GM18907 (cell line): ENCODE results near the gene ATP2B2.
"Not testable (repeated sequence)": the region's sequence is repeated elsewhere in the genome, so short reads cannot be mapped to it uniquely, and the experiment has no call there.

Experiments used
- ATAC-seq: cut with Tn5 transposase; IDR thresholded peaks from one replicate; pipeline ENCODE4 v1.9.1; 2021; ENCODE audit warnings: mild to moderate bottlenecking, moderate library complexity; ENCODE audit not compliant: unreplicated experiment

ATP2B2 gene

DNA sequence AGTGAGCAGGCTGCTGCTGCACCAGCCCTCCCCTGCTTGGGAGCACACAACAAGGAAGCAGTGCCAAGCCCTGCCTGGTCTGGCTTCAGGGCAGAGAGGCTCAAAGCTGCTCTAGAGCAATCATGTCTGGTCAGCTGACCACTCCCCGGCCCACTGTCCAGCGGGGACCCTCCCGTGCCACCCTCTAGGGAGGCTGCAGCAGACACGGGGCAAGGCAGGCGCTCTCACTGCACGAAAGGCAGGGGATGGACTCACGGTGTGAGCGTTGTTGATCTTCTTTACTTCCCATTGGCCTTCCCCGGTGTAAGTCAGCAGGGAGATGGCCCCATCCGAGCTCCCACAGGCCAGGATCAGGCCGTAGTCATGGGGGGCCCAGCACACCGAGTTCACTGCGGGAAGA is 193.7 kb downstream of the ATP2B2 start:
- ATAC-seq: no peak

DNA sequence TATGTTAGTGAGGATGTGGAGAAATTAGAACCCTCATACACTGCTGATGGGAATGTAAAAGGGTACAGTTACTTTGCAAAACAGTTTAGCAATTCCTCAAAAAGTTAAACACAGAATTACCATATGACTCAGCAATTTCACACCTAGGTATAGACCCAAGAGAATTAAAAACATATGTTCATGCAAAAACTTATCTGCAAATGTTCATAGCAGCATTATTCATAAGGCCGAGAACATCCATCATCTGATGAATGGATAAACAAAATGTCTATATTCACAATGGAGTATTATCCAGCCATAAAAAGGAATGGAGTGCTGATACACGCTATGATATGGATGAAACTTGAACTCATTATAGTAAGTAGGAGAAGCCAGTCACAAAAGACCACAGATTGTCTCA is 194.8 kb downstream of the ATP2B2 start:
- ATAC-seq: no peak

DNA sequence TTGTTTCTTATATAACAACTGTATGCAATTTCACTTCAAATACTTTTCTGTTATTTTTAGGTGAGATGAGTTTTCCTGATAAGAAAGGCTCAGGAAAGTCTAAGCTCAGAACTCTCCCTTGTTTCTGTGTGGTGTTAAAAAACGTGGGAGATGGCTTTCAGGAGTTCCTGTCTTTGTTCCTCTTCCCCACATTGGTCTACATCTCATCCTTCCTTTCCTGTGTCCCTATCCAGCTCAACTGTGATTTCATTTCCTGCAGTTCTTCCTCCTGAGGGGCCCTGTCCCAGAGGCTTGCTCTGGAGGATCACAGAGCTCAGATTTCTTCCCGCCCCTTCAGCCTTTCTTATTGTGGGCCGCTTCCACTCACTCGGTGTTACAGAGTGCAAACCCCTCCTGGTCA is 195.7 kb downstream of the ATP2B2 start:
- ATAC-seq: no peak

GRCh38 chr3:10308678-10309077 is 196.7 kb downstream of the ATP2B2 start:
- no peak for ATAC-seq

DNA sequence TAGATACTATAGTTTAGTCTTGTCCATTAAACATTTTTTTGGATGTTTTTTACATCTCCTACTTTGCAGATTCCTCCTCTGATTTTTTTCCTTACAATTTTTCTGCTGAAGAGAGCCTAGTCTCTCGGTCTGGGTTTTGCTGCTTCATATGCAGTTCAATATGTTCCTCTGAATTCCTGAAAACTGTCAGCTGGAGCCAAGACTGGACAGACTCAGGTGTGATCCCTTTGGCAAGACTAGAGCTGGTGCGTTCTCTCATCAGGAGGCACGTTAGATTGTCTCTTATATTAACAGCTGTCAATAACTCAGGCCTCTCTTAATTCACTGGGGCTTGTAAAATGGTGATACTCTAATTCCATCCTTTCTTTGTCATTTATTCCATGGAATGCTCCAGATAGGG is 199.2 kb downstream of the ATP2B2 start:
- no peak for ATAC-seq

GRCh38 chr3:10305331-10305902 is 200.0 kb downstream of the ATP2B2 start:
- ATAC-seq: no peak

GRCh38 chr3:10304905-10305304 is 200.5 kb downstream of the ATP2B2 start:
- ATAC-seq: no peak

GRCh38 chr3:10303785-10304184 is 201.6 kb downstream of the ATP2B2 start:
- ATAC-seq: no peak

DNA sequence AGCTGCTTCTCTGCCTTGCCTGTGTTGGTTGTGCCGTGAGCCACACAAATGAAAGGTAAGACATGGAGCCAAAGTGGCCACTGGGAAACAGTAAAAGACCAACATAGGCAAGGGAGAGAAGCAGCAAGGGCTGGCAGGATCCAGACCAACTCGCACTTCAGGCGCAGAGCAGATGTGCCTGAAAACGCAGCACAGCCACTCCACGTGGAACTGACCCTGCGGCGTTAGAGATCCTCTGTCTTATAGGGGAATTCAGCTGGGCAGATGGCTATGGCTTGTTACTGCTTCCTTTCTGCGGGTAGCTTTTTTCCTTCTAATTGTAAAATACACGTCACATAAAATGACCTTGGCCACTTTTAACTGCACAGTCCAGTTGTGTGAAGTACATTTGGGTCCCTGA is 202.3 kb downstream of the ATP2B2 start:
- no peak for ATAC-seq

DNA sequence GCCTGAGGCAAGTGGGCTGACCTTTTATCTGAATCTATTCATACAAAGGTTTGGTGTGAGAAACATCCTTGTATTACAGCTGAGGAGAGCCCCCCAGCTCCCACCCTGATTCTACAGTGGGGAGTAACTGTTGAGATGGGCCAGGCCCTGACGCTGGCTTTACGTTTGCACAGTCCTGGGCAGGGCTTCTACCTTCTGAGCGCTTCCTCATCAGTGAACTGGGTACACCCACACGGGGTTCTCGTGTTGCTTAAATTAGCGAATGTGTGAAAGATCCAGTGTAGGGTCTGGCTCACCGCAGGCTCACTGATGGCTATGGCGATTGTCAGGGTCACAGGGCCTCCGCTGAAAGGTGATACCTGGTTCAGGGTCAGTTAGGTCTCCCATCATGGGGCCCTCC is 205.3 kb downstream of the ATP2B2 start:
- ATAC-seq: peak; percentile 12

DNA sequence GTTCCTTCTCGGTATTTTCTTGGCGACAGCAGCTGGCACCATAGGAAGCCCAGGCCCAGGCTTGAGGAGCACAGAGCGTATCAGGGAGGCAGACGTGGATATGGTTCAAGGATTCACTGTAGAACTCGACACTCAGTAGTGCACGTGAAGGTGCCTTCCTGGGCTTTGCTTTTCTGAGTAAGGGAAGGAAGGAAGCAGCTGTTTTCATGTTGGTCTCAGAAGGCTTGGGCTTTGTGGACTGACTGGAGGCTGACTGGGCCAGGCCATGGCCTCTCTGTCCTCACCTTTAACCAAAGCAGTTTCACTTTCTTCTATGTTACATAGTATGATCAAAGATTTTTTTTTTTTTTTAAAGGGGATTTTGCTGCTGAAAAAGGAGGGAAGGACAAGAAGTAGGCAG is 205.7 kb downstream of the ATP2B2 start:
- peak; percentile 79 for ATAC-seq

DNA sequence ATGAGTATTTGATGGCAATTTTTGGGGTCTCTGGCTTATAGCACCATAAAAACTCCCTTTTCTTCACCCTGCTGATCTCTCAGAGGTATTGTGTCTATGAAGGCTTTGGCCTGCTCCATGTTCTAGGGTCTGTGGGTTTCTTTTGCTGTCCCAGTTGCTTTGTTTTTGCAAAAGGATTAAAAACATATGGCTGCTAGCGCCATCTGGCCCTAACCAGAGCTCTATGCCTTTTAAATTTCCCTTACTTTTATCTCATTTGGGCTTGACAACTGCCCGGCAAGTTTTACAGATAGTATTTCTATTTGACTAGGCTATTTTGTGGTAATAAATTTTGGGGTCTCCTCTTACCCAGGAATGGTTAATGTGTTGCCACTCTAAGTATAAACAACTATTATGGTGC is 206.2 kb downstream of the ATP2B2 start:
- ATAC-seq: no peak

GRCh38 chr3:10298064-10298463 is 207.3 kb downstream of the ATP2B2 start:
- not testable (repeated sequence) for ATAC-seq

DNA sequence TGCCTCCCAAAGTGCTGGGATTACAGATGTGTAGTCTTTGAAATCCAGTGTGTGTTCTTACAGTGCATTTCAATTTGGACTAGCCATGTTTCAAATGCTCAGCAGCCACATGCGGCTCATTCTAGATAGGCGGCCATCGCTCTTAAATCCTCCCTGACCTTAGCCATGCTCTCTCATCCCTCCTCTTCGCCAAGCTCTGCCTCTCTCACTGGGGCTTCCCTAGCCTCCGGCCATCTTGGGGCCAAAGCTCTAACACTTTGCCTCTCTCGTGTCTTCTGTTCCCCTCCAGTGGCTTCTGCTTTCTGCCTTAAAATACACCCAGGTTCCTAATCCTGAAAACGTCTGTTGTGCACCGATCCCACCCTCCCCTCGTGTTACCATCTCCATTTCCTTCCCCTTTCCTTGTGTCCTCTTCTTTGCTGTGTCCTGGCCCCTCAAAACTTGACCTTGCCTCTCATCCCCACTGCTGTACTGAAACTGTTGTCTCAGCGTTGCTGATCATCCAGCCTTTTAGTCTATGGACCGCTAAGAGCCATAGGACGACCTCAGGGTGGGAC is 211.3 kb downstream of the ATP2B2 start:
- no peak for ATAC-seq

GRCh38 chr3:10292505-10293419 is 212.6 kb downstream of the ATP2B2 start, which contains the start of gene GHRL:
Gene GHRL (minus strand): TSS chr3:10292947. CDS start chr3:10290180, 2,767 bp downstream.
- peak; percentile 80 for ATAC-seq

GRCh38 chr3:10291641-10292040 is 213.7 kb downstream of the ATP2B2 start:
- no peak for ATAC-seq

- no peak for ATAC-seq
These were observed 214.8 kb downstream of the ATP2B2 start for GRCh38 chr3:10290481-10291176.

- ATAC-seq: no peak
These were observed 215.5 kb downstream of the ATP2B2 start for GRCh38 chr3:10289787-10290355.

DNA sequence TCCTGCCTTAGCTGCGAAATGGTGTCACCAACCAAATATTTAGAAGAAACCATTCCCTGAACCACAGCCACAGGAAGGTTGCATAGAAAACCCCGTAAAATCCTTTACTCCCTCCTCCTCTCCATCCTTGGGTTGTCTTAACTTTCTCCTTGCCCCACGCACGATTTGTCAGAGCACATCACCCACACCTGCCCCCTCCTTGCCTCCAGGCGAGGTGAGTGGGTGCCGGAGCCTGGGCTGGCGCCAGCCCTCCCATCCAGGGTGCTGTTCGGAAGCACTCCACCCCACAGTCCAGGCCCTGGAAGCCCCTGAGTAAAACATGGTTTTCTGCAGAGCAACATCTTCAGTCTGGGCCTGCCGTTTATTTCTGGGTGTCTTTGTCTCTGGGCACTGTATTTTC is 216.3 kb downstream of the ATP2B2 start:
- no peak for ATAC-seq

- no peak for ATAC-seq
These were observed 216.8 kb downstream of the ATP2B2 start for GRCh38 chr3:10288575-10288960.

GRCh38 chr3:10287936-10288574 is 217.3 kb downstream of the ATP2B2 start:
- no peak for ATAC-seq
